GM12878 (cell line): ENCODE results near the gene PGM2L1.

ENCODE experiments used
- CTCF ChIP-seq, 3 experiments: IDR thresholded peaks in 2 of 3; conservative IDR thresholded peaks in 1 of 3; 2 replicates each; pipeline ENCODE4 v1.5.1; 2011; ENCODE audit warnings: low read depth in 3 of 3, low read length in 3 of 3, mild to moderate bottlenecking in 3 of 3, control low read depth in 2 of 3, moderate library complexity in 2 of 3, inconsistent platforms in 1 of 3, mixed read lengths in 1 of 3; ENCODE audit not compliant: control insufficient read depth in 2 of 3, insufficient read depth in 1 of 3; ENCODE audit errors: extremely low read depth in 1 of 3
- EZH2 ChIP-seq: IDR thresholded peaks from 2 replicates; pipeline ENCODE4 v1.6.1; 2012; ENCODE audit warnings: low read depth, mild to moderate bottlenecking, control low read depth, inconsistent platforms, low read length, borderline replicate concordance; ENCODE audit not compliant: control insufficient read depth
- MEF2A ChIP-seq: IDR thresholded peaks from 2 replicates; pipeline ENCODE4 v1.6.1; 2011; ENCODE audit warnings: low read depth, mild to moderate bottlenecking, low read length, moderate library complexity; ENCODE audit not compliant: insufficient read depth
- MXI1 ChIP-seq: fragments of 150-350 bp; IDR thresholded peaks from 2 replicates; pipeline ENCODE4 v1.6.1; 2011; ENCODE audit warnings: low read depth, mild to moderate bottlenecking, inconsistent platforms, low read length, improper control_type of control experiment
- POLR2AphosphoS5 ChIP-seq: IDR thresholded peaks from 2 replicates; pipeline ENCODE4 v1.6.1; 2011; ENCODE audit warnings: mild to moderate bottlenecking, low read length, inconsistent platforms
- REST ChIP-seq: IDR thresholded peaks from 2 replicates; pipeline ENCODE4 v1.6.1; 2012; ENCODE audit warnings: mild to moderate bottlenecking, low read depth, low read length
- RFX5 ChIP-seq: IDR thresholded peaks from 2 replicates; pipeline ENCODE4 v1.6.1; 2011; ENCODE audit warnings: low read depth, low read length, improper control_type of control experiment
- SP1 ChIP-seq: IDR thresholded peaks from one replicate; pipeline ENCODE4 v1.6.1; 2011; ENCODE audit warnings: low read depth, low read length
- SRF ChIP-seq, 2 experiments: IDR thresholded peaks; 2 replicates each; pipeline ENCODE4 v1.6.1; 2011; ENCODE audit warnings: low read depth in 2 of 2, low read length in 2 of 2, mild to moderate bottlenecking in 1 of 2, moderate library complexity in 1 of 2
- TAF1 ChIP-seq: IDR thresholded peaks from 2 replicates; pipeline ENCODE4 v1.6.1; 2011; ENCODE audit warnings: mild to moderate bottlenecking, low read depth, low read length, borderline replicate concordance

DNA sequence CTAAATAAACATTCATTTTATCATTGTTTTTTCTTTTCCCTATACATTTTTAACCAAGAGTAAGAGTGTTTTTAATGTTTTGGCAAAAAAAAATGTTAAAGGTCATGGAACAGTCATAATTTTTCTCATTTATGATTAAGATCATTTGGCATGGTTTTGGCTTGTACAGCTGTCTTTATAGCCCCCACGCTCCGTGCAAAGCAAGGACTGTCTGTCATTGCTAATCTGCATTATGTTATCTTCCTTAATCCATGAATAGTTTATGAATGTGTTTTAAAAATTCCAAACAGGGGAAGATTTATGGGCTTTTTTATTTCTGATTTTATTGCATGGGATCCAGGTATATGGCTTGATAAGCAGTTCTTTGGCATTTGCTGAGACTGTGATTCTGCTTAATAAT is 28.1 kb downstream of the PGM2L1 start:
- TF ChIP-seq CTCF (IDR thresholded peaks at IDR 0.05 in 2 of 3, conservative IDR thresholded peaks at IDR 0.05 in 1 of 3; ENCODE audit: control insufficient read depth in 2 of 3, extremely low read depth in 1 of 3, insufficient read depth in 1 of 3, low read depth in 3 of 3, low read length in 3 of 3) (no peak), REST (no peak), TAF1 (no peak), MXI1 (no peak), SP1 (no peak), EZH2 (no peak), MEF2A (no peak), SRF (IDR thresholded peaks at IDR 0.05; ENCODE audit: low read depth in 2 of 2, low read length in 2 of 2) (no peak), RFX5 (no peak), POLR2AphosphoS5 (no peak)
